GM12873 (cell line): ENCODE results near the gene LAIR2.
A peak's percentile ranks its signal among the peaks of the same experiment; 100 is the strongest.

Source experiments
- CTCF ChIP-seq: IDR thresholded peaks from 2 replicates; pipeline ENCODE4 v1.5.1; 2012; ENCODE audit warnings: low read depth, mild to moderate bottlenecking, moderate library complexity, low read length, control low read depth; ENCODE audit not compliant: insufficient read depth; ENCODE audit errors: missing control alignments

LAIR2 gene

GRCh38 chr19:54478677-54479266 is 23.9 kb upstream of the LAIR2 start:
- peak; percentile 83 for TF ChIP-seq CTCF

- no peak for TF ChIP-seq CTCF
Measured at GRCh38 chr19:54480051-54480450, 22.6 kb upstream of the LAIR2 start.

GRCh38 chr19:54481326-54481930 is 21.2 kb upstream of the LAIR2 start:
- TF ChIP-seq CTCF = peak; percentile 86

GRCh38 chr19:54482889-54483288 is 19.7 kb upstream of the LAIR2 start:
- TF ChIP-seq CTCF = no peak

- TF ChIP-seq CTCF = no peak
Measured at GRCh38 chr19:54484451-54484850, 18.2 kb upstream of the LAIR2 start.

GRCh38 chr19:54485851-54486250 is 16.8 kb upstream of the LAIR2 start:
- TF ChIP-seq CTCF = no peak

GRCh38 chr19:54489341-54489740 is 13.3 kb upstream of the LAIR2 start:
- no peak for TF ChIP-seq CTCF
